Loucy (cell line): ENCODE data around the gene FAM162A.

Experiments used
- H2AFZ ChIP-seq: fragments of 200-600 bp; sonication (generic); 2 replicates; pipeline ENCODE4 v1.6.0; 2016; ENCODE audit warnings: antibody characterized with exemption, mild to moderate bottlenecking, low read length, moderate library complexity
- H3F3A ChIP-seq: fragments of 200-600 bp; 2 replicates; pipeline ENCODE4 v1.6.0; 2016; ENCODE audit warnings: antibody characterized with exemption, low read depth, mild to moderate bottlenecking
- H3K27me3 ChIP-seq: fragments of 200-600 bp; sonication (generic); 2 replicates; pipeline ENCODE4 v1.6.1; 2014; ENCODE audit warnings: low read length, mild to moderate bottlenecking; ENCODE audit not compliant: insufficient read depth, poor library complexity, severe bottlenecking
- H3K36me3 ChIP-seq: fragments of 200-600 bp; sonication (generic); 2 replicates; pipeline ENCODE4 v1.6.1; 2016; ENCODE audit warnings: low read length; ENCODE audit not compliant: insufficient read depth
- H3K4me1 ChIP-seq: fragments of 200-600 bp; sonication (generic); 2 replicates; pipeline ENCODE4 v1.5.1; 2014; ENCODE audit warnings: low read length, mild to moderate bottlenecking; ENCODE audit not compliant: insufficient read depth, poor library complexity, severe bottlenecking
- H3K4me2 ChIP-seq: fragments of 200-600 bp; sonication (generic); 2 replicates; pipeline ENCODE4 v1.6.0; 2014; ENCODE audit warnings: antibody characterized with exemption, low read length, low read depth, mild to moderate bottlenecking; ENCODE audit not compliant: poor library complexity, severe bottlenecking
- H3K4me3 ChIP-seq: fragments of 200-600 bp; sonication (generic); 2 replicates; pipeline ENCODE4 v1.5.1; 2014; ENCODE audit warnings: low read length, mild to moderate bottlenecking, mixed read lengths; ENCODE audit not compliant: poor library complexity, severe bottlenecking
- H3K79me2 ChIP-seq: fragments of 200-600 bp; sonication (generic); 2 replicates; pipeline ENCODE4 v1.6.1; 2014; ENCODE audit warnings: low read length; ENCODE audit not compliant: insufficient read depth
- H3K9ac ChIP-seq: fragments of 200-600 bp; sonication (generic); 2 replicates; pipeline ENCODE4 v1.6.0; 2014; ENCODE audit warnings: mild to moderate bottlenecking, low read depth, low read length, moderate library complexity; ENCODE audit not compliant: poor library complexity, severe bottlenecking
- H3K9me2 ChIP-seq: fragments of 200-600 bp; sonication (generic); replicated peaks from 2 replicates; pipeline ENCODE4 v1.6.1; 2016; ENCODE audit warnings: low read depth, low read length, mixed read lengths
- H3K9me3 ChIP-seq: fragments of 200-600 bp; sonication (generic); 2 replicates; pipeline ENCODE4 v1.6.1; 2014; ENCODE audit warnings: mild to moderate bottlenecking, antibody characterized with exemption, low read length, low read depth; ENCODE audit not compliant: insufficient read depth
- H4K20me1 ChIP-seq: fragments of 200-600 bp; sonication (generic); 2 replicates; pipeline ENCODE4 v1.6.0; 2014; ENCODE audit warnings: antibody characterized with exemption, low read length, mild to moderate bottlenecking; ENCODE audit not compliant: insufficient read depth, poor library complexity, severe bottlenecking
- CTCF ChIP-seq: fragments of 200-600 bp; sonication (generic); conservative IDR thresholded peaks from 2 replicates; pipeline ENCODE4 v1.5.1; 2014; ENCODE audit warnings: mild to moderate bottlenecking, antibody characterized with exemption, low read length
- EZH2phosphoT487 ChIP-seq: fragments of 200-600 bp; IDR thresholded peaks from 2 replicates; pipeline ENCODE4 v1.6.1; 2018; ENCODE audit warnings: antibody characterized with exemption, mild to moderate bottlenecking, moderate library complexity, borderline replicate concordance

Gene FAM162A

GRCh38 chr3:122451371-122451770 lies 67.4 kb downstream of the FAM162A start:
- H3K36me3 ChIP-seq = peaks cover 70% of the 10 kb centered on the region; the same call in 1 of the 2 replicates
- H3K4me3 ChIP-seq = no peak overlapping the region
- no peak for TF ChIP-seq EZH2phosphoT487
- no peak for TF ChIP-seq CTCF
- no peak overlapping the region for H3K4me2 ChIP-seq
- H3K9ac ChIP-seq = no peak overlapping the region
- H3K79me2 ChIP-seq = no peaks in the 10 kb centered on the region
- H3K4me1 ChIP-seq = no peaks in the 10 kb centered on the region
- no peaks in the 10 kb centered on the region for H3F3A ChIP-seq
- H3K9me3 ChIP-seq = no peaks in the 10 kb centered on the region
- H2AFZ ChIP-seq = no peak overlapping the region
- no peaks in the 10 kb centered on the region for H3K9me2 ChIP-seq
- H3K27me3 ChIP-seq = no peaks in the 10 kb centered on the region
- no peaks in the 10 kb centered on the region for H4K20me1 ChIP-seq

- Histone ChIP-seq H3K4me1 (no peaks in the 10 kb centered on the region), H3K27me3 (no peaks in the 10 kb centered on the region), H3K4me3 (no peak overlapping the region), H3F3A (no peaks in the 10 kb centered on the region), H3K9me3 (no peaks in the 10 kb centered on the region), H2AFZ (no peak overlapping the region), H3K36me3 (peaks cover 85% of the 10 kb centered on the region; the same call in 1 of the 2 replicates), H3K9ac (no peak overlapping the region), H3K9me2 (no peaks in the 10 kb centered on the region), H3K4me2 (no peak overlapping the region), H4K20me1 (peaks cover 5% of the 10 kb centered on the region), H3K79me2 (no peaks in the 10 kb centered on the region)
- TF ChIP-seq EZH2phosphoT487 (no peak), CTCF (no peak)
Observed at GRCh38 chr3:122456074-122456473, 72.1 kb downstream of the FAM162A start.

- no peaks in the 10 kb centered on the region for H3K9me3 ChIP-seq
- peaks cover 87% of the 10 kb centered on the region; the same call in 1 of the 2 replicates for H3K36me3 ChIP-seq
- no peak overlapping the region for H3K9ac ChIP-seq
Observed at GRCh38 chr3:122457706-122458105, 73.7 kb downstream of the FAM162A start.

More at GRCh38 chr3:122457706-122458105, 73.7 kb downstream of the FAM162A start:
- no peaks in the 10 kb centered on the region for H3K27me3 ChIP-seq
- no peaks in the 10 kb centered on the region for H3K79me2 ChIP-seq
- no peak overlapping the region for H3K4me3 ChIP-seq
- H3K4me2 ChIP-seq = no peak overlapping the region
- peaks cover 16% of the 10 kb centered on the region for H3K4me1 ChIP-seq
- TF ChIP-seq EZH2phosphoT487 (no peak), CTCF (no peak)
- no peaks in the 10 kb centered on the region for H3K9me2 ChIP-seq
- H2AFZ ChIP-seq = no peak overlapping the region
- H4K20me1 ChIP-seq = peaks cover 12% of the 10 kb centered on the region
- H3F3A ChIP-seq = no peaks in the 10 kb centered on the region
